IMR-90 (cell line): ENCODE data around the gene OVOL1.

Experiments
- CEBPB ChIP-seq: IDR thresholded peaks from 2 replicates; pipeline ENCODE4 v1.6.1; 2012; ENCODE audit warnings: low read depth, low read length, improper control_type of control experiment
- CHD1 ChIP-seq: IDR thresholded peaks from 2 replicates; pipeline ENCODE4 v1.6.1; 2012; ENCODE audit warnings: low read depth, low read length, improper control_type of control experiment
- CTCF ChIP-seq: conservative IDR thresholded peaks from 2 replicates; pipeline ENCODE4 v1.5.1; 2012; ENCODE audit warnings: mild to moderate bottlenecking, low read depth, low read length, improper control_type of control experiment
- FOS ChIP-seq: fragments of 150-350 bp; IDR thresholded peaks from 2 replicates; pipeline ENCODE4 v1.6.1; 2016; ENCODE audit warnings: low read depth, low read length
- MAFK ChIP-seq: IDR thresholded peaks from 2 replicates; pipeline ENCODE4 v1.6.1; 2012; ENCODE audit warnings: low read depth, low read length, improper control_type of control experiment
- NFE2L2 ChIP-seq: fragments of 150-350 bp; IDR thresholded peaks from 2 replicates; pipeline ENCODE4 v1.6.1; 2016; ENCODE audit warnings: low read depth, mild to moderate bottlenecking, low read length
- POLR2A ChIP-seq: IDR thresholded peaks from 2 replicates; pipeline ENCODE4 v1.6.1; 2012; ENCODE audit warnings: mild to moderate bottlenecking, low read depth, low read length
- RAD21 ChIP-seq: IDR thresholded peaks from 2 replicates; pipeline ENCODE4 v1.6.1; 2012; ENCODE audit warnings: low read length, improper control_type of control experiment
- RFX5 ChIP-seq: IDR thresholded peaks from 2 replicates; pipeline ENCODE4 v1.8.0; 2012; ENCODE audit warnings: low read depth, mild to moderate bottlenecking, low read length, moderate library complexity
- USF2 ChIP-seq: fragments of 150-350 bp; IDR thresholded peaks from 2 replicates; pipeline ENCODE4 v1.6.1; 2017; ENCODE audit warnings: mild to moderate bottlenecking, antibody characterized with exemption, low read length, low read depth

GRCh38 chr11:65781152-65781961 lies 5.5 kb upstream of the OVOL1 start:
- peak; percentile 35 for TF ChIP-seq CTCF
- no peak for TF ChIP-seq MAFK
- no peak for TF ChIP-seq POLR2A
- TF ChIP-seq USF2, result no peak
- no peak for TF ChIP-seq CEBPB
- TF ChIP-seq NFE2L2, result no peak
- TF ChIP-seq CHD1, result no peak
- TF ChIP-seq RFX5, result no peak
- TF ChIP-seq RAD21, result no peak
- TF ChIP-seq FOS, result no peak
